ENCODE results near the gene DUOXA1.

Gene DUOXA1

DNA sequence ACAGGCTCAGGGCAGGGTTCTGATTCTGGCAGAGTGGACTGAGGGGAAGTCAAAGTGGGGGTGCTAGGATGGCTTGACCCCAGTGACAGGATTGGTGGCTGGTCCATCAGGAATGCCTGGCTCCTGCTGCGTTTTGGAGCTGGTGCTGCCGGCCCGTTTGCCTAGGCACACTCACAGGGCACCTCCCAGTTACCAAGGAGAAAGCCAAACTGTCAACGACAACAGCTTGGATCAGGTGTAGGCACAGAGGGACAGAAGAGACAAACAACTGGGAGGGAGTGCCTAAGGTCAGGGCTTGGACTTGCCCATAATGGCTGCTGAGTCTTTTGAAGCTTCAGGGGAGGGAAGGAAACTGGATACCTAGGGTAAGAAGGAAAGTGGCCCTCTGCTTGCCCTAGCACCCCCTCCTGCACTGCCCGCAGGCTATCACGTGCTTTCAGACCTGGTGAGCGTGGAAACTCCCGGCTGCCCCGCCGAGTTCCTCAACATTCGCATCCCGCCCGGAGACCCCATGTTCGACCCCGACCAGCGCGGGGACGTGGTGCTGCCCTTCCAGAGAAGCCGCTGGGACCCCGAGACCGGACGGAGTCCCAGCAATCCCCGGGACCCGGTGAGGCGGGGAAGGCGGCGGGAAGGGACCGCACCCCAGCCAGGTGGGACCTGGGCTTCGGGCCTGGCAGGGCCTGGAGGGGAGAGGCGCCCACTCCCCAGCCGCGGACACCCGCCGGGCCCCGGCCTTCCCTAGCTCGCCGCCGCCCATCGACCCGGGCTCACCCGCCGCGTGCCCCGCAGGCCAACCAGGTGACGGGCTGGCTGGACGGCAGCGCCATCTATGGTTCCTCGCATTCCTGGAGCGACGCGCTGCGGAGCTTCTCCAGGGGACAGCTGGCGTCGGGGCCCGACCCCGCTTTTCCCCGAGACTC, 5.3 kb upstream of the DUOXA1 start:
- TF ChIP-seq POLR2AphosphoS5 (IDR thresholded peaks at IDR 0.05; ENCODE audit: low read depth) (no peak), GABPA (IDR thresholded peaks at IDR 0.05; ENCODE audit: low read depth) (no peak), SPI1 (IDR thresholded peaks at IDR 0.05; ENCODE audit: borderline replicate concordance, low read depth) (no peak)
- TF ChIP-seq, protein P1, sequence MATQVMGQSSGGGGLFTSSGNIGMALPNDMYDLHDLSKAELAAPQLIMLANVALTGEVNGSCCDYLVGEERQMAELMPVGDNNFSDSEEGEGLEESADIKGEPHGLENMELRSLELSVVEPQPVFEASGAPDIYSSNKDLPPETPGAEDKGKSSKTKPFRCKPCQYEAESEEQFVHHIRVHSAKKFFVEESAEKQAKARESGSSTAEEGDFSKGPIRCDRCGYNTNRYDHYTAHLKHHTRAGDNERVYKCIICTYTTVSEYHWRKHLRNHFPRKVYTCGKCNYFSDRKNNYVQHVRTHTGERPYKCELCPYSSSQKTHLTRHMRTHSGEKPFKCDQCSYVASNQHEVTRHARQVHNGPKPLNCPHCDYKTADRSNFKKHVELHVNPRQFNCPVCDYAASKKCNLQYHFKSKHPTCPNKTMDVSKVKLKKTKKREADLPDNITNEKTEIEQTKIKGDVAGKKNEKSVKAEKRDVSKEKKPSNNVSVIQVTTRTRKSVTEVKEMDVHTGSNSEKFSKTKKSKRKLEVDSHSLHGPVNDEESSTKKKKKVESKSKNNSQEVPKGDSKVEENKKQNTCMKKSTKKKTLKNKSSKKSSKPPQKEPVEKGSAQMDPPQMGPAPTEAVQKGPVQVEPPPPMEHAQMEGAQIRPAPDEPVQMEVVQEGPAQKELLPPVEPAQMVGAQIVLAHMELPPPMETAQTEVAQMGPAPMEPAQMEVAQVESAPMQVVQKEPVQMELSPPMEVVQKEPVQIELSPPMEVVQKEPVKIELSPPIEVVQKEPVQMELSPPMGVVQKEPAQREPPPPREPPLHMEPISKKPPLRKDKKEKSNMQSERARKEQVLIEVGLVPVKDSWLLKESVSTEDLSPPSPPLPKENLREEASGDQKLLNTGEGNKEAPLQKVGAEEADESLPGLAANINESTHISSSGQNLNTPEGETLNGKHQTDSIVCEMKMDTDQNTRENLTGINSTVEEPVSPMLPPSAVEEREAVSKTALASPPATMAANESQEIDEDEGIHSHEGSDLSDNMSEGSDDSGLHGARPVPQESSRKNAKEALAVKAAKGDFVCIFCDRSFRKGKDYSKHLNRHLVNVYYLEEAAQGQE (IDR thresholded peaks at IDR 0.05; ENCODE audit: insufficient replicate concordance, low read depth), result no peak
- TF ChIP-seq, protein P2, sequence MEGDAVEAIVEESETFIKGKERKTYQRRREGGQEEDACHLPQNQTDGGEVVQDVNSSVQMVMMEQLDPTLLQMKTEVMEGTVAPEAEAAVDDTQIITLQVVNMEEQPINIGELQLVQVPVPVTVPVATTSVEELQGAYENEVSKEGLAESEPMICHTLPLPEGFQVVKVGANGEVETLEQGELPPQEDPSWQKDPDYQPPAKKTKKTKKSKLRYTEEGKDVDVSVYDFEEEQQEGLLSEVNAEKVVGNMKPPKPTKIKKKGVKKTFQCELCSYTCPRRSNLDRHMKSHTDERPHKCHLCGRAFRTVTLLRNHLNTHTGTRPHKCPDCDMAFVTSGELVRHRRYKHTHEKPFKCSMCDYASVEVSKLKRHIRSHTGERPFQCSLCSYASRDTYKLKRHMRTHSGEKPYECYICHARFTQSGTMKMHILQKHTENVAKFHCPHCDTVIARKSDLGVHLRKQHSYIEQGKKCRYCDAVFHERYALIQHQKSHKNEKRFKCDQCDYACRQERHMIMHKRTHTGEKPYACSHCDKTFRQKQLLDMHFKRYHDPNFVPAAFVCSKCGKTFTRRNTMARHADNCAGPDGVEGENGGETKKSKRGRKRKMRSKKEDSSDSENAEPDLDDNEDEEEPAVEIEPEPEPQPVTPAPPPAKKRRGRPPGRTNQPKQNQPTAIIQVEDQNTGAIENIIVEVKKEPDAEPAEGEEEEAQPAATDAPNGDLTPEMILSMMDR (IDR thresholded peaks at IDR 0.05; ENCODE audit: insufficient read depth, low read length), result no peak
- peaks cover 31% of the 10 kb centered on the region for H3K27me3 ChIP-seq (ENCODE audit: insufficient read depth, poor library complexity, severe bottlenecking)
- DNase-seq (ENCODE audit: low read depth in 1 of 2, low spot score in 1 of 2), result no peak
- H3K4me3 ChIP-seq (replicated peaks; ENCODE audit: insufficient read depth, low read length), result no peak overlapping the region
- no peak overlapping the region for H3K27ac ChIP-seq (replicated peaks)

DNA sequence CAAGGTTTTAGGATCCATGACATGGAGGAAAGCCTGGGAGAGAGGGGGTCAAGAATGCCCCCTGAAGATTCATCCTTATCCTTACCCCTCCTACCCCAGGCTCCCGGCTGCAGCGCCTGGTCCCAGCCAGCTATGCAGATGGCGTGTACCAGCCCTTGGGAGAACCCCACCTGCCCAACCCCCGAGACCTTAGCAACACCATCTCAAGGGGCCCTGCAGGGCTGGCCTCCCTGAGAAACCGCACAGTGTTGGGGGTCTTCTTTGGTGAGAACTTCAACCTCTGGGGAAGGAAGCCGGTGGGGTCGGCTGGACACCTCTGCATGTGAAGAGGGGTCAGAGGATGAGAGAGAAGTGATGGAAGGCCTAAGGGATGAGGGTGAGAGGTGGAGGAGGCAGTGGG, 4.4 kb upstream of the DUOXA1 start:
- peaks cover 40% of the 10 kb centered on the region for H3K27me3 ChIP-seq (ENCODE audit: insufficient read depth, poor library complexity, severe bottlenecking)
- no peak overlapping the region for H3K27ac ChIP-seq (replicated peaks)

DNA sequence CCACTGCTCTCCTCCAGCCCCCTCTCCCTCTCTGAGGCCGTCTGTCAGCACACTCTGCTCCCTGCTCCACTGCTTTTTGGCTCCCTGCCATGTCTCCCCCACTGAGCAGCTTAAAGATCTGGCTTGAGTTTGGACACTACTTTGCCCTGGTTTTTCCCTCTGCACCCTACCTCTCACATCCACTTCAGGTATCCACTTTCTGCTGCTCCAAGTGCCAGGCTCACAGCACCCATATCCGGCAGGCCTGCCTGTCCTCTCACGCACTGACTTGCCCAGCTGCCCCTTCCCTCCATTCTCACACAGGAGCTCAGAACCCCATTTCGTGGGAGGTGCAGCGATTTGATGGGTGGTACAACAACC, 3.9 kb upstream of the DUOXA1 start:
- TF ChIP-seq SPI1 (IDR thresholded peaks at IDR 0.05; ENCODE audit: borderline replicate concordance, low read depth) (no peak), GABPA (IDR thresholded peaks at IDR 0.05; ENCODE audit: low read depth) (no peak), POLR2AphosphoS5 (IDR thresholded peaks at IDR 0.05; ENCODE audit: low read depth) (no peak)
- TF ChIP-seq, protein P2 (IDR thresholded peaks at IDR 0.05; ENCODE audit: insufficient read depth, low read length), result no peak
- TF ChIP-seq, protein P1 (IDR thresholded peaks at IDR 0.05; ENCODE audit: insufficient replicate concordance, low read depth), result no peak
- Histone ChIP-seq H3K4me3 (replicated peaks; ENCODE audit: insufficient read depth, low read length) (no peak overlapping the region), H3K27ac (replicated peaks) (no peak overlapping the region), H3K27me3 (ENCODE audit: insufficient read depth, poor library complexity, severe bottlenecking) (peaks cover 45% of the 10 kb centered on the region)
- DNase-seq (ENCODE audit: low read depth in 1 of 2, low spot score in 1 of 2), result no peak

More for the DNA sequence above, 4.4 kb upstream of the DUOXA1 start:
- no peak overlapping the region for H3K4me3 ChIP-seq (replicated peaks; ENCODE audit: insufficient read depth, low read length)
- TF ChIP-seq SPI1 (IDR thresholded peaks at IDR 0.05; ENCODE audit: borderline replicate concordance, low read depth), result no peak
- TF ChIP-seq, protein P2 (IDR thresholded peaks at IDR 0.05; ENCODE audit: insufficient read depth, low read length), result no peak
- no peak for TF ChIP-seq GABPA (IDR thresholded peaks at IDR 0.05; ENCODE audit: low read depth)
- TF ChIP-seq POLR2AphosphoS5 (IDR thresholded peaks at IDR 0.05; ENCODE audit: low read depth), result no peak
- TF ChIP-seq, protein P1 (IDR thresholded peaks at IDR 0.05; ENCODE audit: insufficient replicate concordance, low read depth), result no peak
- no peak for DNase-seq (ENCODE audit: low read depth in 1 of 2, low spot score in 1 of 2)
